GM18951 (cell line): ENCODE data around the gene QKI.

ENCODE experiments used
- POLR2A ChIP-seq: IDR thresholded peaks from 4 replicates; pipeline ENCODE4 v1.6.1; 2011; ENCODE audit warnings: mild to moderate bottlenecking; ENCODE audit not compliant: insufficient read length, insufficient read depth; ENCODE audit errors: extremely low read depth
- in situ Hi-C: fragments of 300-500 bp; cut with MboI; formaldehyde crosslinking; loops from one replicate; pipeline ENCODE4 v1.12.0; 2022; ENCODE audit warnings: low sequenced_read_pairs, mixed read lengths, inconsistent platforms; ENCODE audit not compliant: unreplicated experiment

The QKI gene

DNA sequence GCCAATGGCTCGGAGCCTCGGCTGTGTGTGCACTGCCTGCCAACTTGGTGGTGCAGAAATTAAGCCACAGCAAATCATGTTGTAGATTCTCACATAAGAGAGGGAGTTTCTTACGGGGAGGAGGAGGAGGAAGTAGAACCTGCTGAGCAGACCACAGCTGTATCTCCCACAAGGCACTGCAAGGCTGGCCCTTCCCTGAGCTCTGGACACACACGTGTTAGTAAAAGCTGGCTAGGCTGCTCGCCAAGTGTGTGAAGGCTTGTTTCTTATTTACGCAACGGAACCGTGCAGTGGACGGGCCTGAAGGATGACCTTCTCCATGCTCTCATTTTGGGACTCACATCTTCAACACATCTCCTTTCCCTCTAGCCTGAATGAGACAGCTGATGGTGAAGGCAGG lies 15.7 kb upstream of the QKI start:
- in situ Hi-C loops = no loop called here
- no peak for TF ChIP-seq POLR2A

GRCh38 chr6:163400509-163400908 lies 14.0 kb upstream of the QKI start:
- TF ChIP-seq POLR2A = no peak
- in situ Hi-C loops = no loop called here

- in situ Hi-C loops = no loop called here
- TF ChIP-seq POLR2A = no peak
Observed at GRCh38 chr6:163401039-163401885, 13.3 kb upstream of the QKI start.

GRCh38 chr6:163402616-163403015 lies 11.9 kb upstream of the QKI start:
- in situ Hi-C loops = no loop called here

DNA sequence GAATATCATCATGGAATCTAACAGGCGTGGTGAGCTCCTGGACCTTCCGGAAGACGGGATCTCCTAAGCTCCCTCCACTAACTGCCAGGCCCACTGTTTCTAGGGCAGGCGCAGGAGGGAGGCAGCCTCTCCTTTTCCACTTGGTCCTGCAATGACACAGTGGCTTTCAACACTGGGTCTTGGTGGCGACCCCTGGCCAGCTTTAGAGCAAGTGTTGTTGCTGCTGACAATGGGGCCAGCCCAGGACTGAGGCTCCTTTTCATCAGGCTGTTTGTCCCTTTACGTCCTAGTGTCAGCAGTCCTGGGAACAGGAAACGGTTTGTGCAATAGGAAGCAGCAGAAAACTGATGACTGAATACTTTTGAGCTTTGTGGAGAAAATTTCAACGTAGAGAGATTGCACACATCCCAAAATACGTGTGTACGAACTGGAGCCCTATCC lies 9.7 kb upstream of the QKI start:
- in situ Hi-C loops = no loop called here
- TF ChIP-seq POLR2A = no peak

More at GRCh38 chr6:163402616-163403015, 11.9 kb upstream of the QKI start:
- no peak for TF ChIP-seq POLR2A

DNA sequence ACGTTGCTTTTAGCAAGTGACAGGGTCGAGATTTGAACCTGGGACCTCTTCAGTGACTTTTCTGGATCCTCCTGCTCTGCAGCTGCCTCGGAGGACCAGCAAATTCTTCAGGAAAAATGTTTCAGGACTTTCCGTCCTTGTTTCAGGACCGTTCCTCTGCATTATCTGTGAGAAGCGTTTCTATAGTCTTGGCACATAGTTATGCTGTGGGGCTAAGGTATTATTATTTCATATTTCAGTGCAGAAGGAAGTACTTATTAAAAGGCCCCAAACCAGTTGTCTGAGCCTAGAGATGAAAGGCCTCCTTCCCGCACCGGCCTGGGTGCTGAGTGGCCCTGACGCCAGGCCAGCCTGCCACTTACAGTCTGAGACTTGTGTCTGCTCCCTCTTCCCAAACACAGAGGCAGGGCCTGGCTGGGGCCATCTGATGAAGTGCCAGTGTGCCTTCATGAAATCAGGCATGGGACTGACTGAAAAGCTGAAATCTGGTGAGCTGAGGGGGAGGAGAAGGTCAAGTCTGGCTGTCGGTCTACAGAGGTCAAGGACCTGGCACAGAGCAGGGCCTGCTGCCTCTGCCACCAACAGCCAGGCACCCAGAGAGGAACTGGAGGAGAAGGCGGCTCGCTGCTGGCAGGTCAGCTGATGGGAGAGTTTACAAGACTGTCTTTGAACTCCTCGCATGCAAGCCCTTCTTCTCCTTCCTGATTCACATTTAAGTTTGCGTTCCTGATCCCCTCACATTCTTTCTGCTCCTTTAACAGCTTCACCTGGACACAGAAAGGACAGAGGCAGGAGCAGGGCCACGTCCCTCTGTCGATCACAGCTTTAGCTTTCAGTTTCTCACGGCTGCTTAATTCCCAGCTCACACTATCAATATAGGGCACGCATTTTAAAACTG lies 8.9 kb upstream of the QKI start:
- in situ Hi-C loops = no loop called here
- peak; percentile 35 for TF ChIP-seq POLR2A

GRCh38 chr6:163406366-163406765 lies 8.2 kb upstream of the QKI start:
- in situ Hi-C loops = no loop called here
- no peak for TF ChIP-seq POLR2A

- in situ Hi-C loops = no loop called here
Observed at GRCh38 chr6:163406830-163407229, 7.7 kb upstream of the QKI start.

DNA sequence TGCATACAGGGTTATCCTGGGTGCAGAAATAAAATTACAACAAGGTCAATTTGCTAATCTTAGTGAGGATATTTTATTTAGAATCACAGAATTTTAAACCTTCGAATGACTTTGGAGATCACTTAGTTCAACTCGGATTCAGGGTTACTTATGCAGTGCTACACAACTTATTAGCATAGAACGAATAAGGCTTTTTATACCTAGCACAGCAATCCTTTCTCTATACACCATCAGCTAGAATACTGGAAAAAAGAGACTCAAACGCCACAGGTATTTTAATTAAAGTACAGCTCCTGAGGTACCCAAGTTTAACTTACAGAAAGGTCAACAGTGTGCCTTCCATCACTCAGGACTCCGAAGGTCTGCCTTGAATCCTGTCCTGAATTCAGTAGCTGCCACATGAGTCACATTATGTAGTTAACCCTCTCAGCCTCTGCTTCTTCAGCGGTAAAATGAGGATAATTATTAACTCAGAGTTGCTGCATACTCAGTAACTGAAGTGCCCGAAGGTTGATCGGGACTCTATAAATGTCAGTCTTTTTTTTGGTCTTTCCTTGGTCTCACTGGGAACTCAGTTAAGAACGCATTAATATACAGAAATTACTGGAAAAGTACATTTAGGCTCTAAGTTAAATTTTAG lies 6.0 kb upstream of the QKI start:
- in situ Hi-C loops = no loop called here
- TF ChIP-seq POLR2A = no peak

More at GRCh38 chr6:163406830-163407229, 7.7 kb upstream of the QKI start:
- no peak for TF ChIP-seq POLR2A

- TF ChIP-seq POLR2A = no peak
- in situ Hi-C loops = no loop called here
Observed at GRCh38 chr6:163409712-163410111, 4.8 kb upstream of the QKI start.

DNA sequence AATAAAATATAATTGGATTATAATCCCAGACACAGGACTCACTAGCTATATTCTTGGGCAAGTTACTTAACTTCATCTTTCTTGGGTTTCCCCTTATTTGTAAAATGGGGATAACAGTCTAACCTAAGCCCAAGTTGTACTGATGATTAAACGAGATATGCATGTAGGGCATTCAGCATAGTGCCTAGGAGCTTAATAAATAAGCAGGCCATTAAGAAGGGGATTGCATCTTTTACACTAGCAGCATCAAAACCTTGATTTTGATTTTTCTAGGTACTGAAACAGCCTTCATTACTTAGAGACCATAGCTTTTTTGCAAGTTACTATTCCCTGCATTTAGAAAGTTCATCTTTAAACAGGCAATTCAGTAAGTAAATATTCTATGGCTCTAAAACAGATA lies 2.2 kb upstream of the QKI start:
- in situ Hi-C loops = no loop called here
- TF ChIP-seq POLR2A = no peak

- in situ Hi-C loops = no loop called here
- TF ChIP-seq POLR2A = no peak
Observed at GRCh38 chr6:163412801-163413344, 1.6 kb upstream of the QKI start.
